Dermis blood vessel endothelial cell (primary cell): Measurements from ENCODE around the gene CENPX. TPM values are rescaled to one million over a fixed set of nuclear protein-coding genes. Genes with fewer than 3 reads are reported as not detected.

ENCODE experiments used
- DNase-seq: peaks from one replicate; pipeline ENCODE4 v3.0.0; 2010
- total RNA-seq: library from RNA; depleted of rRNA; stranded (reverse); fragments of >200 nt; gene quantifications from 2 replicates; pipeline ENCODE4 v1.2.3, GENCODE V29; 2014

Gene CENPX
- total RNA-seq, 1 donor from 2014 or later: 33.0 TPM

DNA sequence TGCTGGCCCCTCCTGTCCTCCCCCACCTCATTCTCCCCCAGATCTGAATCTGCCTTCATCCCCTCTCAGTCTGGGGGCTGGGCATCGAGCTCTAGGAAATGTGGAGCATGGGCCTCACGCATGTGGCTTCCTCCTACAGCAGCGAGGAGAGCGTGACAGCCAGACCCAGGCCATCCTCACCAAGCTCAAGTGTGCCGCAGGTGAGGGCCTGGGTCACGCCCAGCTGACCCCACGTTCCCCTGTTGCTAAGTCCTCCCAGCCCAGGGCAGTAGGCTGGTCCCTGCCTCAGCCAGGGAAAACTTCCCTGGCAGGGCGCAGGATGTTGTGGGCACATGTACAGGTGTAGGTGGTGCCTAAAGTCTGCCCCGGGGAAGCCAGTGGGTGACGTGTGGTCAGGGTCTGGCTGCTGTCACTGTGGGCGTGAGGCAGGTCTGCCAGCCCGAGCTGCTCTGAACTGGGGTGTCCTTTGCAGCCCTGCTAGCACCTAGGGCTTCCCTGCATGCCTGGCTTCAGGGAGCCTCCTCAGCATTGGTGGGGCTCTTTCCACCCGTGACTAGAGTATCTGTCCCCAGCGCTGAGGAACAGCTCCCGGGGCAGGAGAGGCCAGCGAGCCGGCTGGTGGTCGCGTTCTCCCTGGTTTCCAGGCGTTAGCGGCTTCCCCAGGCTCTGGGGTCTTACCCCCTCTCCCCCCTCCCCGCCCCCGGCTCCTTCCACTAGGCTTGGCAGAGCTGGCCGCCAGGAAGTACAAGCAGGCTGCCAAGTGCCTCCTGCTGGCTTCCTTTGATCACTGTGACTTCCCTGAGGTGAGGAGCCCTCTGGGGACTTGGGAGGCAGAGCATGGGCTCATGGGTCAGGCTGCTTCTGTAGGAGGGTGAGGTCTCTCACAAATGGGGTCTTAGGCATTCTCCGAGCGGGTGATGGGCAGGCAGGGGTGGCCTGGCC lies 32.6 kb upstream of the CENPX start:
- no peak for DNase-seq

DNA sequence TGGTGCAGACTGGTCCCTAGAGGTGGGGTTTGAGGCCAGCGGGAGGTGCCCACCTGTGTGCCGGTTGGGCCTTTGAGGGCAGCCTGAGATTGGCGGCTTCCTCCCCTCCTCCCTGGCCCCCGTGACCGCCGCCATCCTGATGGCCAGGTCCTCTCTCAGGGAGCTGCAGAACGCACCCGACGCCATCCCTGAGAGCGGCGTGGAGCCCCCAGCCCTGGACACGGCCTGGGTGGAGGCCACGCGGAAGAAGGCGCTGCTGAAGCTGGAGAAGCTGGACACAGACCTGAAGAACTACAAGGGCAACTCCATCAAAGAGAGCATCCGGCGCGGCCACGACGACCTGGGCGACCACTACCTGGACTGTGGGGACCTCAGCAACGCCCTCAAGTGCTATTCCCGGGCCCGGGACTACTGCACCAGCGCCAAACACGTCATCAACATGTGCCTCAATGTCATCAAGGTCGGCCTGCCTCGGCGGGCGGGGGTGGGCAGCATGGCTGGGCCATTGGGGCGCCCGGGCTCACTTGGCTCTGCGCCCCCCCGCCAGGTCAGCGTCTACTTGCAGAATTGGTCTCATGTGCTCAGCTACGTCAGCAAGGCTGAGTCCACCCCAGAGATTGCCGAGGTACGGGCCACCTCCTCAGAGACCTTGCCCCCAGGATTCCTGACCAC lies 31.8 kb upstream of the CENPX start:
- DNase-seq: no peak

DNA sequence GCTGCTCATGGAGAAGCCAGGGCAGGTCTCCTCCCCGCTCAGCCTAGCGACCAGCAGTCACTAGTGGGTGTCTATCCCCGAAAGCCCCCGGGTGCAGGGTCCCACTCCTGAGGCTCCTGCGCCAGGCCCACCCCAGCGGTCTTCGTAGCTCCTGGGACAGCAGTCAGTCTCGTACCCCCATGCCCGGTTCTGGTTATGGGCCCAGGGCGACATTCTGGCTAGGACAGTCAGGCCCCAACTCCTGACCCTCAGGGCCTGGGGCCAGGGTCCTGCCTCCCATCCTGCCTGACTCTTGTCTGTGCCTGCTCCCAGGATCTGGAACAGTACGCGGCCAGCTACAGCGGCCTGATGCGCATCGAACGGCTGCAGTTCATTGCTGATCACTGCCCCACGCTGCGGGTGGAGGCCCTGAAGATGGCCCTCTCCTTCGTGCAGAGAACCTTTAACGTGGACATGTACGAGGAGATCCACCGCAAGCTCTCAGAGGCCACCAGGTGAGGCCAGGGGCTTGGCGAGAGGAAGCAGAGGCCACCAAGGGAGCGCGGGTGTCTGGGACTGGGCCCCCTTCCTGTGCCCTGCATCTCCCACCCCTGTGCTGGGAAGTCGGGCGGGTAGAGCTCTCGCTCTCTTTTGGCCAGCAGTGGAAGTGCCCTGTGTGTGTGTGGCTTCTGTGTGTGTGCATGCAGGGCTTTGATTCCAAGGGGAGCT lies 31.0 kb upstream of the CENPX start:
- DNase-seq: no peak

DNA sequence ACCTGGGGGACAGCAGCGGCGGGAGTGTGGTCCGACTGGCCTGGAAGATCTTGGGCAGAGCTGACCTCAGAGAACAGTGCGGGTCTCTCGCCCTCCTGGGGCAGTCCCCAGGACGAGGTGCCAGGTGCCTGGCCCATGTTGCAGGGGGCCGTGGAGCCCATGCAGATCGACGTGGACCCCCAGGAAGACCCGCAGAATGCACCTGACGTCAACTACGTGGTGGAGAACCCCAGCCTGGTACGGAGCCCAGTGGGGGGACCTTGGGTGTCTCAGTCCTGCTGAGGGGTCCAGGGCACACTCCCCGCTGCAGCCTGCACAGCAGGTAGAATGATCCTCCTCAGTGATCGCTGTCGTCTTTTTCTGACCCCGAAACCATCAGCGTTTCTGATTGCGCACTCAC lies 30.5 kb upstream of the CENPX start:
- no peak for DNase-seq

DNA sequence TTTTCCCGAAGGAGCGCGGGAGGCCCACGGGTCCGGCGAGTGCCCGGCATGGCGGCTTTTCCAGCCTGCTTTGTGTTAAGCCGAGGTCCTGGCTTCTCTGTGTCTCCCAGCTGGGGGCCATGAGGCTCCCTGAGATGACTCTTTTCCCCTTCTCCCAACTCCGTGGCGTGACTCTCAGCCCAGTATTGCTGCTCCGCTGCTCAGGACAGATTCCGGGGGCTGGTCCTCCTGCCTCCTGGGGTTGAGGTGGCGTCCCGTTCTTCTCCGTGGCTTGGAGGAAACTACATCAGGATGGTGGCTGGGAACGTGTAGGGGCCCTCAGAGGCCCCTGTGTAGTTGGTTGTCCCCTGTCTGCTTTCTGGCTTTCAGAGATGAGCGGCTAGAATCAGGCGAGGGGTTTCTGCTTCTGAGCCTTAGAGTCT lies 30.0 kb upstream of the CENPX start:
- DNase-seq: peak; percentile 18

DNA sequence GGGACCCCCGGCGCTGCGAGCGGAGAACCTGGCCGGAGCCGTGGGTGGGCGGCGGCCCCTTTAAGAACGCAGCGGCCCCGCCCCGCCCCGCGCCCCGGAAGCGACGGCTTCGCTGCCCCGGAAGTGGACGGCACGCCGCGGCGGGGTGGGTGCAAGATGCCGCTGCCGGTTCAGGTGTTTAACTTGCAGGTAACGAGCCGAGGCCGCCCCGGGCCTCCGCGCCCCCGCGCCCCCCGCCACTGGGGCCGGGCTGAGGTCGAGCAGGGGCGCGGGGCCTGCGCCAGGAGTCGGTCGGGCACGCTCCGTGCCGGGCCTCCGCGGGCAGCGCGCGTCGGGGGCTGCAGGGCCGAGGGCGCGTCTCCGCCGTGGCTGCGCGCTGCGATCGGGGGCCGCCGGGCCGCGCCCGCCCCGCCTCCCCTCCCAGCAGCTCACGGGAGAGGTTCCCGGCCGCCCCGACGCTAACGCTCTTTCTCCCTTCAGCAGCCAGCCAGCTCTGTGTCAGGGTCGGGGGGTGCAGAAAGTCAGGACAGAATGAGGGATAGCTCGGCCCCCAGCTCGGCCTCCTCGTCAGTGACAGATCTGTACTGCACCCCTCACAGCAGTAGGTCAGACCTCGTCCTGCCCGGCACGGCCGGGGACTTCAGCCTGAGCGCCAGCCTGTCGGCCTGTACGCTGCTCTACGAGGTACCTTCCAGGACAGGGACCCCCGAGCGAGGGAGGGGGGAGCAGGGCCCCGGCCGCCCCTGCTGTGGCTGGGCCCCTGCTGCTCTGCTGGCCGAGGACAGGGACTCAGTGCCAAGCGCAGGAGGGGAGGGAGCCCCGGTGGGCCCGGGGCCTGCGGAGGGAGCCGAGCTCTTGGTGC lies 29.3 kb upstream of the CENPX start, which contains the start of the genes GPS1 and RFNG:
Gene GPS1, plus strand, starts transcription at position 123 of the 862 bp plus-strand sequence. Its CDS starts 34 bp downstream, at position 157.
Gene RFNG, minus strand, starts transcription at position 36 of the 862 bp plus-strand sequence. CDS start 45 bp downstream, outside the sequence.
- peak; percentile 59 for DNase-seq

DNA sequence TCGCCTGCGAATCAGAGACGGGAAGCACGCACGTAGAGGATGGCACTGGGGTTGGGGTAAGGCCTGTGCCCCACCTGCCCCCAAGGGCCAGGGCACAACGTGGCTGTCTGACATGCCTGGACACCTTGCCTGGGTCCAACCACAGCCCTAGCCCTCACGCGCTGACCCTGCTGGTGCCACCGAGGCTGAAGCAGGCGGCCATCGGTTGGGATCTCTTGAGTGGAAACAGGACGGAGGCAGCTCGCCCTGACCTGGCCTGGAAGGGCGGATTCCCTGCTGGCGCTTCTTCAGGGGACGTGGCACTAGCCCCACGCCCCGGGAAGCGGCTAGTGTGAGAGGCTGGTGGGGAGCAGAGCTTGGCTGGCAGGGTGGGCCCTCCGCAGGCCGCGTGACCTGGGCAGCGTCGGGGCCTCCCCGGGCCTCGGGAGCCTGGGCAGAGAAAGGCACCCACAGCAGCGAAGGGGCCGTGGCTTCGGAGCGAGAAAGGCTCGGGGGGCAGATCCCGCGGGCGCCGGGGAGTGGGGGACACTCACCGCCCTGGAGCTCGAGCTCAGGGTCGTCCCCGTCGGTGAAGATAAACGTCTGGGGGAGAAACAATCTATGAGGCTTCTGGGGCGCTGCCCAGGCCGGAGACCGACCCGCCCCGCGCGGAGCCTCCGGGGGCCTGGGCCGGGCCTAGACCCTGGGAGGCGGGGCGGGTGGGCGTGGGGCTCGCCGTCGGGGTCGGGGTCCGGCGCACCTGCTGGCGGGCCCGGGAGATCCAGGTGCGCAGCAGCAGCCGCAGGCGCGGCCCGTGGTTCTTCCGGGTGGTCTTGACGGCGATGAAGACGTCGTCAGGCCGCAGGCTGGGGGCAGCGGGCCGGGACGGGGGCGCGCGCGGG lies 28.3 kb upstream of the CENPX start:
- no peak for DNase-seq

DNA sequence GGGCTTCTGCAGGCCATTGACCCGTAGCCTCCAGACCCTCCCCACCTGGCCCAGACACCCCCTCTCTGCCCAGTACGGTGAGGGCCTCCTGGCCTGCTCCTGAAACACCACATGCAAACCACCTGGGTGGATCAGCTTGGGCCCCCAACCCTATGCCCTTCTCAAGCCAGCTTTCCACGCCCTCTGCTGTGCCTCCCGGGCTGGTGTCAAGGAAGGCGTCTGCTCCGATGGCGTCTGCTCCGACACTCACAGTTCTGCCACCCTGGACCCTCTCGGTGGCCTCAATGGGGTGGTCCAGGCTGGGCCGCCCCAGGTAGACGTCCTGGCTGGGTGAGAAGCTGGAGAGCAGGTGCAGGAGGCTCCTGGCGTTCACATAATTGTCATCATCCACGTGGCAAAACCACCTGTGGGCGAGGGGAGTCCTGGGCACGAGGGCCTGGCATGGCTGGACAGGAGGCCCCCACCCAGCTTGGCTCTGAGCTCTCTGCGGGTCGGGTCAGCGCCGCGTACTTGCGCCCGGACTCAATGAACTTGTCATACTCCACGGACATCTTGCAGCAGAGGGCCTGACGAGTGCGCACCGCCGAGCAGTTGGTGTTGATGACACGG lies 27.6 kb upstream of the CENPX start:
- DNase-seq: no peak

DNA sequence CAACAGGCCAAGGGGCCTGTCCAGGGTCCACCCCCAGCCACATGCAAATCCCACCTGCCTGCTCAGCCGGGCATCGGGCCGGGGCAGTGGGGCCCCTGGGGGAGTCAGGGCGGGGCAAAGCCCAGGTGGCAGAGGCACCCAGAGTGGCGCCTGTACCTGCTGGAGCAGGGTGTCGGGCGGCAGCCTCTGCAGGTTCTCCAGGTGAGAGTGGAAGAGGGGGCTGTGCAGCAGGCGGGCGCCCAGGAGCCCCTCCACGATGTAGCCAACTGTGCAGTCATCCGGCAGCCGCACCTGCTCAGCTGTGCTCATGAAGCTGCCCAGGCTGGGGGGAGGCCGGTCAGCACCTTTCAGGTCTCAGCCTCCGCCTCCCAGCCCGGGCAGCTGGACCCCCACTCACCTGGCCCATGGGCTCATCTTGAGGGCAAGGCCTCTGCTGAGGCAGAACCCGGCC lies 26.9 kb upstream of the CENPX start:
- no peak for DNase-seq

DNA sequence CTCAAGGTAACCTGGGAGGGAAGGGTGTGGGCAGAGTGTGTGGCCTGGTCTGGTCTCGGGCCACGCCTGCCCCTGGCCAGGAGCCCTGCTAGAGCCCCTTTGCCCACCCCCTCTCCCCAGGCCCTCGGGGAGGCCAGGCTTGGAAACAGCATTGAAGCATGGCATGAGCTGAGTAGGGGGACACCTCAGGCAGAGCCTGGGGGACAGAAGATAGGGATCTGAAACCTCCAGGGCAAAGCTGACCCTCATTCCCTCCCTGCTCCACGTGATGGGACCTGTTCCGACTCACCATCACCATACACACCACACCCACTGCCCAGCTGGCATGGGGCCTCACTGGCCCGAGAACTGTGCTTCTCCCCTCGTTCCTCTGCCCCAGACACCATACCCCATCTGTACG lies 26.4 kb upstream of the CENPX start:
- DNase-seq: no peak

DNA sequence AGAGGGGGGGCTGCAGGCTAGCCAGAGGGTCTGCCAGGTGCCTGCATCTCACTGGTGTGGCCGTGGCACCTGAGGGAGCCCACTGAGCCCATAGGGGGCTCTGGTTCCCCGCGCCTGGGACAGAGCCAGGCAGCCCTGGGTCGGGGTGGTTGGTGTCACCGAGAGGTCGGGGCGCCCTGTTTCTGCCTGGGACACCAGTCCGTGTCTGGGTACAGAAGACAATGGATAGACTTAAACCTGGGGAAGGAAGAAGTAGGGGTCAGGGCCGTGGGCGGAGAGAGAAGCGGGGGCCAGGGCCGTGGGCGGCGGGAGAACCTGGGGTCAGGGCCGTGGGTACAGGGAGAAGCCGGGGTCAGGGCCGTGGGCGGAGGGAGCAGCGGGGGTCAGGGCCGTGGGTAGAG lies 25.9 kb upstream of the CENPX start:
- DNase-seq: no peak

DNA sequence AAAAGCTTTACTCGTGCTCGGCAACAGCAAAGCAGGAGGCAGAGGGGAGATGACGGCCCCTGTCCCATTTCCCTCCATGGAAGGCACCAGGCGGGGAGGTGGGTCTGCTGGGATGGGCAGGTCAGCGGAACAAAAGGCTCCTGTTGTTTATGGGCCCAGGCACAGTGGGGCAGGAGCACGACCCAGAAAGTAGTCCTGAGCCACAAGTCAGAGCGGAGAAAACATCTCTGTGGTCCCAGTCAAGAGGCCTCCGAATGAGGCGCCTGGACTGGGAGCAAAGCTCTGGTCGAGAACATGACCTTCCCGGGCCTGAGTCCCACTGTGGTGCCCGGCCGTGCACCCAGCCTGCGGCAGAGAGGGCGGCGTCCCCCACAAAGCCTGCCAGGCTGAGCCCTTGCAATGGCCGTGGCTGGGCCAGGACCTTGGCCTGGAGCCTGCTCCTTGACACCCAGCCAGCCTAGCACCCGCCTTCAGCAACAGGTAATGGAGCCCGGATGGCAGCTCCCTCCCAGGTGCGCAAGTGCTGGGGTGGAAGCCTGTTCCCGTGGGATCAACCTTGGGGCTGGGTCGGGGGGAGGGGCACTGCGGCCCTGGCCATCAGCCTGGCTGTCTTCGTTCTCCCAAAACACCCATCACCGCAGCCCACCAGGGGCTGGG lies 25.4 kb upstream of the CENPX start:
- DNase-seq: no peak

DNA sequence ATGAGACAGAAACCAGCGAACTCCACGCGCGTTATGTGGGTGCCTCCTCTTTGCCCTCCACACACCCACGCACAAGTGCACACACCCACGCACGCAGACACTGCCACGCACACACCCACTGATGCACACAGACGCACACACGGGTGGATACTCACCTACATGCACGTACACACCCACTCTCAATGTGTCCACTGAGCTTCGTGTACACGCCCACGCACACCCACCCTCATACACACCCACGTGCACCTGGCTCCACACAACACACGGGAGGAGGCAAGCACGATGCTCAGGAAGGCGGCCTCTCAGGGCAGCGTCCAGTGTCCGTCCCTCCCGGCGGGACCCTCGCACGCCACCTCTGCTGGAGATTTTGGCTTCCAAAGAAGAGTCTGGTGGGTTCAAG lies 24.7 kb upstream of the CENPX start:
- no peak for DNase-seq

DNA sequence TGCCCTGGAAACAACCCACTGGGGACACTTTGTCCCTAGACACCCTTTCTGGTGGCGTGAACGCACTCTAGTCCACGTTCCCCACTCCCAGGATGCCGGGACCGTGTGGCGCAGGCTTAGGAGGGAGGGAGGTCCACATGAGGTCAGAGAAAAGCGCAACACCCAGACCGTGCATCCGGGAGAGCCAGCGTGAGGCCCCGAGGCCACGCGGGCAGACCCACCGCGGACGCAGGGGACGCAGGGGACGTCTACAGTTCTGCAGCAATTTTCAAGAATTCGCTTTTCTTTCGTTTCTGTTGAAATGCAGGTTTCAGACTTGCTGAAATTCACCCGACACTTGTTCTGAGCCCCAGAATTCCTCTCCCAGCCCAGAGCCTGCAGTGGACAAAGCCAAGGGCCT lies 24.2 kb upstream of the CENPX start:
- DNase-seq: no peak

DNA sequence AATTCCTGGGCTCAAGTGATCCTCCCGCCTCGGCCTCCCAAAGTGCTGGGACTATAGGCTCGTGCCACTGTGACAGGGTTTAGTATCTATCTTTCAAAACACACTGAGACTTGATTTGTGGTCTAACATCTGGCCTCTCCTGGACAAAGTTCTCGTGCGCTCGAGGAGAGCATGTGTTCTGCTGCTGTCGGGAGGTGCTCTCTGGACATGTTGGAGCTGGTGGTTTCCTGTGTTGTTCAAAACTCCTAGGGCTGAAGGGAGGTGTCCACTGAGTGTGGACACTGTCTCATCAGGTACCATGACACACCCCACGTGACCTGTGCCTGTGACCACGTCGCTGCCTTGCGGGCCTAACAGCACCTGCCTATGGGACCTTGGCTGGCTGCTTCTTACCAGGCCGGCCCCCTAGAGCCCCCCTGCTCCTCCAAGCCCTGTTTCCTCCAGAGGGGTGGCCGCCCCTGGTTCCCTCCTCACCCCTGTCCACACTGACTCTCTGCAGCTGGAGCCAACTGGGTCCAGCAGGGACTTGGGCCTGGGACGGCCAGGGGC lies 23.3 kb upstream of the CENPX start:
- DNase-seq: no peak

DNA sequence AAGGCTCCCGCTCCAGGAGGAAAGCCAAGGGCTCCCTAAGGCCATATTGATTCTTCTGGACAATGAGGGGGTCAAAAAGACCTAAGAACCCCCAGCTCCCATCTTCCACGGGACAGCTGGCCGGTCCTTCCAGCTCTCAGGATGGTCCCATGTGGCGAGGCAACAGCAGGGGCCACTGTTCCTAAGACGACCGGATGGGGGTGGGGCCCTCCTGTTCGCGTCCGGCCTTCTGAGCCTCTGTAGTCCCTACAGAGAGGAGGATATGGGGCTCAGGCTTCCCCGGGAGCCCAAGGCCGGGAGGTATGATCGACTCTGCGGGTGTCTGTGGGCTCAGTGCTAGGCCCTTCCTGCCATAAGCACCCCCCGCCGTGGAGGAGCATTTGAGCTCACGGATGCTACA lies 20.8 kb upstream of the CENPX start:
- DNase-seq: no peak

DNA sequence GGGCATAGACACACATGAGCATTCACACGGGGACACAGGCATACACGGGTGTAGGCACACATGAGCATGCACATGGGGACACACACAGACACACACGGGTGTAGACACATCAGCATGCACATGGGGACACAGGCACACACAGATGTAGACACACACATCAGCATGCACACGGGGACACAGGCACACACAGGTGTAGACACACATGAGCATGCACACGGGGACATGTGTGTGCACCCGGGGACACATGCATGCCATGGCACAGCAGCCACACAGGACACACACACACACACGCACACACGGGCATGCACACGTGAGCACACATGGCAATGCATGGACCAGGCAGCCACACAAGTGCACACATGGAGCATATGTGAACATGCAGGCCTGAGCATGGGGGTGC lies 20.0 kb upstream of the CENPX start:
- DNase-seq: no peak

DNA sequence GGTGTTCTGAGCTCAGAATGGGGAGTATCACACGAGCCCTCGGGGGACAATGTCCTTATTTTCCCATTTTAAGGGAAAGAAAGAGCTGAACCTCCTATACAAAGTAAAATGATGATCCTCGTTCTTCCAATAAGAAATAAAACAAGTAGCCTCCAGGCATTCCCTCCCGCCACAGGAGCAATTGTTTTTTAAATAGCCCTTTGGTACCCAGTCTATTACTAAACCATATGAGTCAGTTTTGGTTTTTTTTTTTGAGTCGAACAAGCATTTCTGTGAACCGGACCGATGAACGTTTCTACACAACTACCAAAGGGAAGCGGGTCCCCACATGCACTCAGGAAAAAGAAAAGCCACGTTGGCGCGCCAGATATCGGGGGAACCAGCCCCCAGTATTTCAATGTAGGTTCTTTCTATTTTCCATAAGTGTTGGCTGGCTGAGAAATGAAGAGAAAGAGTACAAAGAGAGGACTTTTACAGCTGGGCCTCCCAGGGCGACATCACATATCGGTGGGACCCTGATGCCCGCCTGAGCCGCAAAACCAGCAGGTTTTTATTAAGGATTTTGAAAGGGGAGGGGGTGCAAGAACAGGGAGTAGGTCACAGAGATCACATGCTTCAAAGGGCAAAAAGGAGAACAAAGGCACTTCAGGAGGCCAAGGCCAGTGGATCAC lies 18.6 kb upstream of the CENPX start:
- no peak for DNase-seq

DNA sequence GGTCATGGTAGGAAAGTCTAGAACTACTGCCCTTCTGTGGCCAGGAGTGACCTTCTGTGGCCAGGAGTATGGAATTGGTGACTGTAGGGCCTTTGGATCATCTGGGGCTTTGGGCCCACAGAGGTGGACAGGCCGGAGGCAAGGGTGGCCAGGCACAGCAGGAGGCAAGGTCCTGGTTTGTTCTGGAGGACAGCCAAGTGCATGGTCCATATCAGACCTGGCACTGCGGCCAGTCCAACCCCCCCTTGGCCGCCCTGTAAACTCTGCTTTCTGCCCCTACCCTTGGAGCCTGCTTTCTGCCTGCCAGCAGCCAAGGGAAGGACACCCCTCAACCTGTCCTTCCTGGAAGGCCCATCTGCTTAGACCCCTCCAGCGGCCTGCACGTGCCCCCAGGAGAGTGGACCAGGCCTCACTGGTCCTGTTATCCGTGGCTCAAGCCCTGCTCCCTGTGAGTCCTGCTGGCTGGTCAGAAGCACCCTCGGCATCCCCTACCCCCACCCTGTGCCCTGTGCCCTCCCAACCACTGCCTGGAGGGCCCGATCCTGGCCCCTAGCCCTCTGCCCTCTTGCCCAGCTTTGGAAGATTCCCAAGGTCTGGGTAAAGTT lies 17.1 kb upstream of the CENPX start:
- DNase-seq: no peak
